Neutrophil (primary cell): ENCODE results near the gene SHROOM2.

Experiments used
- H3K27ac ChIP-seq: fragments of 200-600 bp; sonication (generic); 2 replicates; pipeline ENCODE4 v1.5.1; 2016; ENCODE audit warnings: mild to moderate bottlenecking, moderate library complexity
- H3K27me3 ChIP-seq: fragments of 200-600 bp; sonication (generic); 2 replicates; pipeline ENCODE4 v1.6.0; 2016; ENCODE audit warnings: mild to moderate bottlenecking
- H3K36me3 ChIP-seq: fragments of 200-600 bp; sonication (generic); 2 replicates; pipeline ENCODE4 v1.5.1; 2017
- H3K4me1 ChIP-seq, 2 experiments: fragments of 200-600 bp in 1 of 2; sonication (generic) in 1 of 2; 1 replicate in 1 of 2; 2 replicates in 1 of 2; pipeline versions ENCODE4 v1.5.1 to v1.6.1; 2013 to 2016; ENCODE audit warnings: low read depth in 1 of 2, low read length in 1 of 2, mild to moderate bottlenecking in 1 of 2, moderate library complexity in 1 of 2; ENCODE audit not compliant: control insufficient read depth in 1 of 2, insufficient read depth in 1 of 2
- H3K4me3 ChIP-seq, 2 experiments: fragments of 200-600 bp in 1 of 2; sonication (generic) in 1 of 2; 1 replicate in 1 of 2; 2 replicates in 1 of 2; pipeline ENCODE4 v1.5.1; 2013 to 2016; ENCODE audit warnings: low read depth in 1 of 2, low read length in 1 of 2, mild to moderate bottlenecking in 1 of 2, moderate library complexity in 1 of 2
- H3K9me3 ChIP-seq: fragments of 200-600 bp; sonication (generic); 2 replicates; pipeline ENCODE4 v1.5.1; 2016
- CTCF ChIP-seq: fragments of 200-600 bp; sonication (generic); IDR thresholded peaks from 2 replicates; pipeline ENCODE4 v1.5.1; 2016; ENCODE audit warnings: antibody characterized with exemption

Gene SHROOM2

GRCh38 chrX:9878146-9878820 lies 92.1 kb downstream of the SHROOM2 start:
- H3K9me3 ChIP-seq, result no peaks in the 10 kb centered on the region
- no peaks in the 10 kb centered on the region for H3K4me1 ChIP-seq
- no peaks in the 10 kb centered on the region for H3K27me3 ChIP-seq
- H3K36me3 ChIP-seq, result no peaks in the 10 kb centered on the region
- no peak overlapping the region for H3K27ac ChIP-seq
- no peak overlapping the region for H3K4me3 ChIP-seq
- no peak for TF ChIP-seq CTCF

GRCh38 chrX:9880237-9880636 lies 94.0 kb downstream of the SHROOM2 start:
- no peak overlapping the region for H3K4me3 ChIP-seq
- H3K36me3 ChIP-seq, result no peaks in the 10 kb centered on the region
- no peak for TF ChIP-seq CTCF
- H3K4me1 ChIP-seq, result peaks cover under 1 to 8% of the 10 kb centered on the region in 2 experiments
- no peaks in the 10 kb centered on the region for H3K9me3 ChIP-seq
- H3K27ac ChIP-seq, result no peak overlapping the region
- H3K27me3 ChIP-seq, result no peaks in the 10 kb centered on the region

- Histone ChIP-seq H3K4me3 (no peak overlapping the region), H3K4me1 (peaks cover 6 to 14% of the 10 kb centered on the region in 2 experiments), H3K27ac (no peak overlapping the region), H3K9me3 (no peaks in the 10 kb centered on the region), H3K36me3 (no peaks in the 10 kb centered on the region), H3K27me3 (no peaks in the 10 kb centered on the region)
- no peak for TF ChIP-seq CTCF
Observed at GRCh38 chrX:9880870-9881269, 94.6 kb downstream of the SHROOM2 start.

GRCh38 chrX:9882669-9883446 lies 96.6 kb downstream of the SHROOM2 start:
- no peaks in the 10 kb centered on the region for H3K9me3 ChIP-seq
- TF ChIP-seq CTCF, result no peak
- H3K4me1 ChIP-seq, result peaks cover 6 to 21% of the 10 kb centered on the region in 2 experiments
- no peaks in the 10 kb centered on the region for H3K27me3 ChIP-seq
- H3K36me3 ChIP-seq, result no peaks in the 10 kb centered on the region
- H3K27ac ChIP-seq, result no peak overlapping the region
- no peak overlapping the region for H3K4me3 ChIP-seq

GRCh38 chrX:9884031-9884779 lies 98.0 kb downstream of the SHROOM2 start:
- Histone ChIP-seq H3K9me3 (no peaks in the 10 kb centered on the region), H3K4me3 (no peak overlapping the region), H3K36me3 (no peaks in the 10 kb centered on the region), H3K4me1 (peaks cover 6 to 21% of the 10 kb centered on the region in 2 experiments), H3K27ac (no peak overlapping the region), H3K27me3 (no peaks in the 10 kb centered on the region)
- TF ChIP-seq CTCF, result no peak
